HG03060 (cell line): ENCODE results near the gene LENEP.

Source experiments
- ATAC-seq: cut with Tn5 transposase; IDR thresholded peaks from one replicate; pipeline ENCODE4 v1.9.1; 2021; ENCODE audit warnings: low read depth, moderate number of reproducible peaks; ENCODE audit not compliant: unreplicated experiment

LENEP gene

GRCh38 chr1:154959426-154959780, 34.0 kb upstream of the LENEP start:
- ATAC-seq, result no peak

GRCh38 chr1:154960446-154961136, 32.8 kb upstream of the LENEP start:
- no peak for ATAC-seq

- ATAC-seq, result no peak
Measured at GRCh38 chr1:154961207-154962155, 31.9 kb upstream of the LENEP start, which contains the start of gene PYGO2. Gene PYGO2 (minus strand): TSS chr1:154961782. CDS start chr1:154961576, 206 bp downstream.

- ATAC-seq, result no peak
Measured at GRCh38 chr1:154962156-154962749, 31.1 kb upstream of the LENEP start.

GRCh38 chr1:154962795-154963330, 30.5 kb upstream of the LENEP start:
- ATAC-seq, result no peak

GRCh38 chr1:154963643-154964042, 29.7 kb upstream of the LENEP start:
- no peak for ATAC-seq

- ATAC-seq, result no peak
Measured at GRCh38 chr1:154964359-154964758, 29.0 kb upstream of the LENEP start.

- ATAC-seq, result no peak
Measured at GRCh38 chr1:154966111-154966510, 27.3 kb upstream of the LENEP start.

- no peak for ATAC-seq
Measured at GRCh38 chr1:154967331-154967950, 25.9 kb upstream of the LENEP start.

GRCh38 chr1:154968731-154969130, 24.7 kb upstream of the LENEP start:
- ATAC-seq, result no peak

- ATAC-seq, result no peak
Measured at GRCh38 chr1:154969246-154969645, 24.1 kb upstream of the LENEP start.

GRCh38 chr1:154969860-154970452, 23.4 kb upstream of the LENEP start:
- ATAC-seq, result no peak

- no peak for ATAC-seq
Measured at GRCh38 chr1:154970631-154971340, 22.6 kb upstream of the LENEP start, which contains the start of gene SHC1. Gene SHC1 (minus strand): TSS chr1:154970747. CDS start chr1:154970526, 221 bp downstream.

GRCh38 chr1:154971341-154971998, 21.9 kb upstream of the LENEP start:
- no peak for ATAC-seq

- ATAC-seq, result no peak
Measured at GRCh38 chr1:154972213-154972516, 21.2 kb upstream of the LENEP start.

GRCh38 chr1:154972517-154973343, 20.7 kb upstream of the LENEP start:
- no peak for ATAC-seq

- no peak for ATAC-seq
Measured at GRCh38 chr1:154973344-154974101, 19.9 kb upstream of the LENEP start.
